ENCODE data around the gene PEX11A.

DNA sequence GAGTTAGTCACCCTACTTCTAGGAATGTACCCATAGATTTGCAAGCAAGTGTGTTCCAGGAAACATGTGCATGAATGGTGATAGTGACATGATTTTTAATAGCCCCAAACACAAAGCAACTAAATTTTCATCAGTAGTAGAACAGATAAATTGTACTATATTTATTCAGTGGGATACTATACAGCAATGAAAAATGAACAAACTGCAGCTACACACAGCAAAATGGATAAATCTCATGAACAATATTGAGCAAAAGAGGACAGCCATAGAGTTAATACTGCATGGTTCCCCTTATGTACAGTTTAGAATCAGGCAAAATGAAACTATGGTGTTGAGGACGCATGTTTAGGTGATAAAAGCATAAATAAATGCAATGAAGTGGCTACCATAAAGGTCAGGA, 34.5 kb upstream of the PEX11A start:
- TF ChIP-seq CTCF (IDR thresholded peaks at IDR 0.05) (no peak), POLR2A (IDR thresholded peaks at IDR 0.05) (no peak), EP300 (IDR thresholded peaks at IDR 0.05) (no peak)
